Epithelial cell of proximal tubule (primary cell): ENCODE results near the gene EIF3I. TPM values are rescaled to one million over a fixed set of nuclear protein-coding genes. Genes with fewer than 3 reads are reported as not detected.

Source experiments
- DNase-seq: peaks from one replicate; pipeline ENCODE4 v3.0.0-alpha.2; 2011; ENCODE audit warnings: low read depth
- H3K4me3 ChIP-seq: 2 replicates; pipeline ENCODE4 v1.5.1; 2011; ENCODE audit warnings: low read depth, mild to moderate bottlenecking, low read length
- total RNA-seq: library from RNA; depleted of rRNA; stranded (reverse); fragments of >200 nt; gene quantifications from 2 replicates; pipeline ENCODE4 v1.2.3, GENCODE V29; 2015
- TF ChIP-seq, protein P1 (sequence below): conservative IDR thresholded peaks from 2 replicates; pipeline ENCODE4 v1.5.1; 2012; ENCODE audit warnings: low read depth, mild to moderate bottlenecking, low read length

The EIF3I gene
- total RNA-seq, 1 donor from 2014 or later, result 338 TPM

DNA sequence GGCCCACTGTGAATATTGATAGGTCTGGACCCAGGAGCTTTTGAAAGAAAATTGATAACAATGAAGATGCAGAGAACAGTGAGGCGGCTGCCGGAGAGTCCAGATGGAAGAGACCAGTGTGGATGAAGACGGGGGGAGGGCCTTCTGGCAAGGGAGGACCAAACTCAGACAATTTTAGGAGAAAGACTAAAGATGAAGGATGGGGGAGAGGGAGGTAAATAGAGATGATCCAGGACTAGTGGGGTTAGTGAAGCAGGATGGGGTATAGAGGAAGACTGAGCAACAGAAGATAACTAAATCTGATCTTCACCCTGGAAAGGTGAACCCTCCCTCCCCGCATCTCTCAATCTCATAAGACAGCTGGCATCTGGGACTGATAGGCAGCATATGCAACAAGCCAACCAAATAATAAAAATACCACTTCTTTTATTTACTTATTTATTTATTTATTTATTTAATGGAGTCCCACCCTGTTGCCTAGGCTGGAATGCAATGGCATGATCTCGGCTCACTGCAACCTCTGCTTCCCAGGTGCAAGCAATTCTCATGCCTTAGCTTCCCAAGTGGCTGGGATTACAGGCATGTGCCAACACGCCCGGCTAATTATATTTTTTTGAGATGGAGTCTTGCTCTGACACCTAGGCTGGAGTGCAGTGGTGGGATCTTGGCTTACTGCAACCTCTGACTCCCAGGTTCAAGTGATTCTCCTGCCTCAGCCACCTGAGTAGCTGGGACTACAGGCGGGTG is 10.5 kb downstream of the EIF3I start:
- H3K4me3 ChIP-seq, result no peak overlapping the region
- no peak for DNase-seq
- TF ChIP-seq, protein P1, sequence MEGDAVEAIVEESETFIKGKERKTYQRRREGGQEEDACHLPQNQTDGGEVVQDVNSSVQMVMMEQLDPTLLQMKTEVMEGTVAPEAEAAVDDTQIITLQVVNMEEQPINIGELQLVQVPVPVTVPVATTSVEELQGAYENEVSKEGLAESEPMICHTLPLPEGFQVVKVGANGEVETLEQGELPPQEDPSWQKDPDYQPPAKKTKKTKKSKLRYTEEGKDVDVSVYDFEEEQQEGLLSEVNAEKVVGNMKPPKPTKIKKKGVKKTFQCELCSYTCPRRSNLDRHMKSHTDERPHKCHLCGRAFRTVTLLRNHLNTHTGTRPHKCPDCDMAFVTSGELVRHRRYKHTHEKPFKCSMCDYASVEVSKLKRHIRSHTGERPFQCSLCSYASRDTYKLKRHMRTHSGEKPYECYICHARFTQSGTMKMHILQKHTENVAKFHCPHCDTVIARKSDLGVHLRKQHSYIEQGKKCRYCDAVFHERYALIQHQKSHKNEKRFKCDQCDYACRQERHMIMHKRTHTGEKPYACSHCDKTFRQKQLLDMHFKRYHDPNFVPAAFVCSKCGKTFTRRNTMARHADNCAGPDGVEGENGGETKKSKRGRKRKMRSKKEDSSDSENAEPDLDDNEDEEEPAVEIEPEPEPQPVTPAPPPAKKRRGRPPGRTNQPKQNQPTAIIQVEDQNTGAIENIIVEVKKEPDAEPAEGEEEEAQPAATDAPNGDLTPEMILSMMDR, result no peak

- DNase-seq, result no peak
- TF ChIP-seq, protein P1, result no peak
- H3K4me3 ChIP-seq, result no peak overlapping the region
These were observed 12.6 kb downstream of the EIF3I start for GRCh38 chr1:32234792-32235191.

DNA sequence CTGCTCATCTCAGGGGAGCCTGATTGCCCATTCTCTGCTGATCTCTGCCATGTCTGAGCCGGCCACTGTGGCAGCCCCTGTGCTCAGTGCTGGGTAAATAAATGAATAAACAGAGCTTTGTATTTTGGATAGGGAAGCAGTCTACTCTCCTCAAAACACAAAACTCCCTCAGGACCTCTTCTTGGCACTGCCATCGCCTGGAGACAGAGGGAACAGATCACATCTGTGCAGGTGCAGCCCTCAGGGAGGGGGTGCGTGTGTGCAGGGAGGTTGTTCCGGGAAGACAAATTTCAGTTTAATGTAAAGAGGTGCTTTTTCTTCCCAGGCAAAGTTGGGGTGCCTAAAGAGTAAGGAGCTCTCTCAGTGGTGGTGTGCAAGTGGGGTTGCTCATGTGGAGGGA is 17.1 kb downstream of the EIF3I start:
- DNase-seq, result no peak
- TF ChIP-seq, protein P1, result no peak
- no peak overlapping the region for H3K4me3 ChIP-seq

GRCh38 chr1:32239790-32240139 is 17.6 kb downstream of the EIF3I start:
- TF ChIP-seq, protein P1, result no peak
- peak overlapping the region; percentile 61 for H3K4me3 ChIP-seq

GRCh38 chr1:32240140-32240951 is 18.1 kb downstream of the EIF3I start:
- TF ChIP-seq, protein P1, result peak; percentile 15
- H3K4me3 ChIP-seq, result peak overlapping the region; percentile 61
- DNase-seq, result no peak

More at GRCh38 chr1:32239790-32240139, 17.6 kb downstream of the EIF3I start:
- DNase-seq, result no peak

GRCh38 chr1:32241001-32241763 is 19.0 kb downstream of the EIF3I start:
- DNase-seq, result no peak
- H3K4me3 ChIP-seq, result peak overlapping the region; percentile 61
- TF ChIP-seq, protein P1, result no peak
